K562 (cell line): ENCODE results near the gene SPATS1. TPM values are rescaled to one million over a fixed set of nuclear protein-coding genes. Genes with fewer than 3 reads are reported as not detected.

Experiments used
- ADNP ChIP-seq: fragments of 200-800 bp; sonication (Bioruptor generic); IDR thresholded peaks from 2 replicates; pipeline ENCODE4 v1.6.1; 2016; ENCODE audit warnings: missing genetic modification characterization, missing compliant biosample characterization
- HMG20B ChIP-seq: fragments of 250-450 bp; sonication (Bioruptor Pico); IDR thresholded peaks from 2 replicates; pipeline ENCODE4 v1.5.0; 2021; ENCODE audit warnings: mild to moderate bottlenecking
- KAT7 ChIP-seq: sonication (generic); formaldehyde crosslinking; IDR thresholded peaks from 2 replicates; pipeline ENCODE4 v1.8.0; 2022; ENCODE audit warnings: missing genetic modification reagents, mild to moderate bottlenecking, borderline replicate concordance
- MCM7 ChIP-seq, 2 experiments: fragments of 450-650 bp; IDR thresholded peaks; 2 replicates each; pipeline ENCODE4 v1.6.1; 2016 to 2018
- NRF1 ChIP-seq, 2 experiments: fragments of 450-650 bp; IDR thresholded peaks in 1 of 2; conservative IDR thresholded peaks in 1 of 2; 2 replicates each; pipeline ENCODE4 v1.6.1; 2014; ENCODE audit warnings: mild to moderate bottlenecking in 2 of 2
- TCF3 ChIP-seq: sonication (generic); formaldehyde crosslinking; IDR thresholded peaks from 2 replicates; pipeline ENCODE4 v1.4.0; 2020; ENCODE audit warnings: mild to moderate bottlenecking, missing genetic modification reagents
- TEAD1 ChIP-seq, 2 experiments: fragments of 450-650 bp in 1 of 2; sonication (generic) in 1 of 2; formaldehyde crosslinking; IDR thresholded peaks; 2 replicates each; pipeline versions ENCODE4 v1.4.0 to v1.8.0; 2020 to 2022; ENCODE audit warnings: mild to moderate bottlenecking in 2 of 2, missing genetic modification reagents in 1 of 2
- ZKSCAN3 ChIP-seq: fragments of 250-450 bp; sonication (Bioruptor Pico); IDR thresholded peaks from 2 replicates; pipeline ENCODE4 v1.4.0; 2020
- ZNF57 ChIP-seq: fragments of 450-650 bp; formaldehyde crosslinking; IDR thresholded peaks from 2 replicates; pipeline ENCODE4 v1.4.0; 2020; ENCODE audit warnings: mild to moderate bottlenecking, moderate library complexity
- ZNF583 ChIP-seq: fragments of 250-450 bp; sonication (Bioruptor Pico); IDR thresholded peaks from 2 replicates; pipeline ENCODE4 v1.4.0; 2020
- ZNF778 ChIP-seq: fragments of 450-650 bp; formaldehyde crosslinking; IDR thresholded peaks from 2 replicates; pipeline ENCODE4 v1.4.0; 2020; ENCODE audit warnings: mild to moderate bottlenecking, moderate library complexity
- polyA plus RNA-seq, 8 experiments: library from polyadenylated mRNA; depleted of rRNA in 4 of 8; stranded (reverse) in 5 of 8; unstranded in 3 of 8; fragments of >200 nt; fragmentation: Nextera tagmentation in 2 of 8; fragmentation: Illumina TruSeq in 1 of 8; extraction: Ambion mirVana in 2 of 8; extraction: Trizol in 1 of 8; gene quantifications; 2 replicates each; pipeline versions ENCODE4 v1.2.1 to v1.2.3, GENCODE V29; 2011 to 2014; ENCODE audit warnings: inconsistent platforms in 1 of 8, missing spikeins in 1 of 8
- total RNA-seq, 7 experiments: library from RNA; depleted of rRNA in 6 of 7; stranded (reverse); fragments of >200 nt in 6 of 7; fragmentation: Illumina TruSeq in 2 of 7; extraction: Trizol in 2 of 7; gene quantifications; 2 replicates each; pipeline versions ENCODE4 v1.2.1 to v1.2.3, GENCODE V29; 2011 to 2021; ENCODE audit warnings: low replicate concordance in 1 of 7
- TF ChIP-seq, protein P1 (sequence below): IDR thresholded peaks from 2 replicates; pipeline ENCODE4 v1.6.1; 2011; ENCODE audit warnings: borderline replicate concordance, low read depth, mild to moderate bottlenecking, moderate library complexity, low read length; ENCODE audit not compliant: insufficient read depth, poor library complexity, severe bottlenecking
- TF ChIP-seq, protein P2 (sequence below), 2 experiments: fragments of 450-650 bp in 1 of 2; sonication (generic) in 1 of 2; formaldehyde crosslinking in 1 of 2; IDR thresholded peaks; 2 replicates each; pipeline versions ENCODE4 v1.7.1 to v1.9.0; 2016 to 2022; ENCODE audit warnings: inconsistent platforms in 1 of 2, mild to moderate bottlenecking in 1 of 2, missing genetic modification reagents in 1 of 2
- TF ChIP-seq, protein P3 (sequence below): fragments of 450-650 bp; formaldehyde crosslinking; conservative IDR thresholded peaks from 2 replicates; pipeline ENCODE4 v1.4.0; 2022; ENCODE audit warnings: mild to moderate bottlenecking, missing genetic modification characterization
- TF ChIP-seq, protein P4 (sequence below): fragments of 250-450 bp; sonication (Bioruptor Pico); IDR thresholded peaks from 2 replicates; pipeline ENCODE4 v1.4.0; 2020; ENCODE audit warnings: mild to moderate bottlenecking, moderate library complexity

The SPATS1 gene
- total and polyA plus RNA-seq, 9 of the 15 experiments (the other 6 are each of a cell fraction or from before 2014, with no cell fraction given), result not detected

DNA sequence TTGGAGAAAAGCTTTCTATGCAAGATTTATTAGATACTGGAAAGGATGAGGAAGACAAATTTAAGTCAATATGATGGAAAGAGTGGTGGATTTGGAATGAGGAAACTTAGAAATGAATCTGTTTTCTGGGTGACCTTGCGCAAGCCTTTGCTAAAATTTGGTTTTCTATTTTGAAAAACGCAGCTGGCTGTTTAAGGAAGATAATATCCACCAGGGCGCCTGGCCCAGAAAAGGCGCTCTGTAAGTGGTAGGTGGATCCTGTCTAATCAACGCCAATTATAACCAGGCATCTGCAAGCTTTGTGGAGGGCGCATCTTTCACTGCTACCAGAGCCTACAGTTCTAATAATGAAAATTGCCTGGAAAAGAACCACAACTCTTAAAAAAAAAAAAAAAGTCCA is 398 bp upstream of the SPATS1 start (continued):
- TF ChIP-seq, protein P1, sequence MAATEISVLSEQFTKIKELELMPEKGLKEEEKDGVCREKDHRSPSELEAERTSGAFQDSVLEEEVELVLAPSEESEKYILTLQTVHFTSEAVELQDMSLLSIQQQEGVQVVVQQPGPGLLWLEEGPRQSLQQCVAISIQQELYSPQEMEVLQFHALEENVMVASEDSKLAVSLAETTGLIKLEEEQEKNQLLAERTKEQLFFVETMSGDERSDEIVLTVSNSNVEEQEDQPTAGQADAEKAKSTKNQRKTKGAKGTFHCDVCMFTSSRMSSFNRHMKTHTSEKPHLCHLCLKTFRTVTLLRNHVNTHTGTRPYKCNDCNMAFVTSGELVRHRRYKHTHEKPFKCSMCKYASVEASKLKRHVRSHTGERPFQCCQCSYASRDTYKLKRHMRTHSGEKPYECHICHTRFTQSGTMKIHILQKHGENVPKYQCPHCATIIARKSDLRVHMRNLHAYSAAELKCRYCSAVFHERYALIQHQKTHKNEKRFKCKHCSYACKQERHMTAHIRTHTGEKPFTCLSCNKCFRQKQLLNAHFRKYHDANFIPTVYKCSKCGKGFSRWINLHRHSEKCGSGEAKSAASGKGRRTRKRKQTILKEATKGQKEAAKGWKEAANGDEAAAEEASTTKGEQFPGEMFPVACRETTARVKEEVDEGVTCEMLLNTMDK, result no peak
- TF ChIP-seq TEAD1 (CRISPR knock-in tag; IDR thresholded peaks at IDR 0.05) (no peak), ZNF57 (CRISPR knock-in tag) (no peak), HMG20B (CRISPR knock-in tag) (no peak), KAT7 (CRISPR knock-in tag) (no peak), ZNF778 (CRISPR knock-in tag) (no peak), ZNF583 (CRISPR knock-in tag) (no peak), ZKSCAN3 (CRISPR knock-in tag) (no peak), MCM7 (IDR thresholded peaks at IDR 0.05) (no peak), TCF3 (CRISPR knock-in tag) (peak; percentile 49), ADNP (tag) (no peak), NRF1 (conservative IDR thresholded peaks at IDR 0.05 in 1 of 2, IDR thresholded peaks at IDR 0.05 in 1 of 2) (peak; percentile 52; a peak in 3 of 4 replicates)
- TF ChIP-seq, protein P2, sequence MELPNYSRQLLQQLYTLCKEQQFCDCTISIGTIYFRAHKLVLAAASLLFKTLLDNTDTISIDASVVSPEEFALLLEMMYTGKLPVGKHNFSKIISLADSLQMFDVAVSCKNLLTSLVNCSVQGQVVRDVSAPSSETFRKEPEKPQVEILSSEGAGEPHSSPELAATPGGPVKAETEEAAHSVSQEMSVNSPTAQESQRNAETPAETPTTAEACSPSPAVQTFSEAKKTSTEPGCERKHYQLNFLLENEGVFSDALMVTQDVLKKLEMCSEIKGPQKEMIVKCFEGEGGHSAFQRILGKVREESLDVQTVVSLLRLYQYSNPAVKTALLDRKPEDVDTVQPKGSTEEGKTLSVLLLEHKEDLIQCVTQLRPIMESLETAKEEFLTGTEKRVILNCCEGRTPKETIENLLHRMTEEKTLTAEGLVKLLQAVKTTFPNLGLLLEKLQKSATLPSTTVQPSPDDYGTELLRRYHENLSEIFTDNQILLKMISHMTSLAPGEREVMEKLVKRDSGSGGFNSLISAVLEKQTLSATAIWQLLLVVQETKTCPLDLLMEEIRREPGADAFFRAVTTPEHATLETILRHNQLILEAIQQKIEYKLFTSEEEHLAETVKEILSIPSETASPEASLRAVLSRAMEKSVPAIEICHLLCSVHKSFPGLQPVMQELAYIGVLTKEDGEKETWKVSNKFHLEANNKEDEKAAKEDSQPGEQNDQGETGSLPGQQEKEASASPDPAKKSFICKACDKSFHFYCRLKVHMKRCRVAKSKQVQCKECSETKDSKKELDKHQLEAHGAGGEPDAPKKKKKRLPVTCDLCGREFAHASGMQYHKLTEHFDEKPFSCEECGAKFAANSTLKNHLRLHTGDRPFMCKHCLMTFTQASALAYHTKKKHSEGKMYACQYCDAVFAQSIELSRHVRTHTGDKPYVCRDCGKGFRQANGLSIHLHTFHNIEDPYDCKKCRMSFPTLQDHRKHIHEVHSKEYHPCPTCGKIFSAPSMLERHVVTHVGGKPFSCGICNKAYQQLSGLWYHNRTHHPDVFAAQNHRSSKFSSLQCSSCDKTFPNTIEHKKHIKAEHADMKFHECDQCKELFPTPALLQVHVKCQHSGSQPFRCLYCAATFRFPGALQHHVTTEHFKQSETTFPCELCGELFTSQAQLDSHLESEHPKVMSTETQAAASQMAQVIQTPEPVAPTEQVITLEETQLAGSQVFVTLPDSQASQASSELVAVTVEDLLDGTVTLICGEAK (IDR thresholded peaks at IDR 0.05), result no peak
- TF ChIP-seq, protein P2 (CRISPR knock-in tag; IDR thresholded peaks at IDR 0.05), result no peak
- TF ChIP-seq, protein P3, sequence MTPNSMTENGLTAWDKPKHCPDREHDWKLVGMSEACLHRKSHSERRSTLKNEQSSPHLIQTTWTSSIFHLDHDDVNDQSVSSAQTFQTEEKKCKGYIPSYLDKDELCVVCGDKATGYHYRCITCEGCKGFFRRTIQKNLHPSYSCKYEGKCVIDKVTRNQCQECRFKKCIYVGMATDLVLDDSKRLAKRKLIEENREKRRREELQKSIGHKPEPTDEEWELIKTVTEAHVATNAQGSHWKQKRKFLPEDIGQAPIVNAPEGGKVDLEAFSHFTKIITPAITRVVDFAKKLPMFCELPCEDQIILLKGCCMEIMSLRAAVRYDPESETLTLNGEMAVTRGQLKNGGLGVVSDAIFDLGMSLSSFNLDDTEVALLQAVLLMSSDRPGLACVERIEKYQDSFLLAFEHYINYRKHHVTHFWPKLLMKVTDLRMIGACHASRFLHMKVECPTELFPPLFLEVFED, result no peak
- TF ChIP-seq, protein P4, sequence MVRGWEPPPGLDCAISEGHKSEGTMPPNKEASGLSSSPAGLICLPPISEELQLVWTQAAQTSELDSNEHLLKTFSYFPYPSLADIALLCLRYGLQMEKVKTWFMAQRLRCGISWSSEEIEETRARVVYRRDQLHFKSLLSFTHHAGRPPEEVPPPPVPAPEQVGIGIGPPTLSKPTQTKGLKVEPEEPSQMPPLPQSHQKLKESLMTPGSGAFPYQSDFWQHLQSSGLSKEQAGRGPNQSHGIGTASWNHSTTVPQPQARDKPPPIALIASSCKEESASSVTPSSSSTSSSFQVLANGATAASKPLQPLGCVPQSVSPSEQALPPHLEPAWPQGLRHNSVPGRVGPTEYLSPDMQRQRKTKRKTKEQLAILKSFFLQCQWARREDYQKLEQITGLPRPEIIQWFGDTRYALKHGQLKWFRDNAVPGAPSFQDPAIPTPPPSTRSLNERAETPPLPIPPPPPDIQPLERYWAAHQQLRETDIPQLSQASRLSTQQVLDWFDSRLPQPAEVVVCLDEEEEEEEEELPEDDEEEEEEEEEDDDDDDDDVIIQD, result no peak
